PC-3 (cell line): Measurements from ENCODE around the gene TBC1D16.

Source experiments
- CTCF ChIP-seq: fragments of 300-600 bp; sonication (generic); conservative IDR thresholded peaks from 2 replicates; pipeline ENCODE4 v1.5.1; 2017; ENCODE audit warnings: antibody characterized with exemption, low read depth, mild to moderate bottlenecking, low read length
- EZH2 ChIP-seq: fragments of 300-600 bp; sonication (generic); IDR thresholded peaks from one replicate; pipeline ENCODE4 v1.6.1; 2017; ENCODE audit warnings: antibody characterized with exemption, mild to moderate bottlenecking, low read length; ENCODE audit not compliant: unreplicated experiment
- EZH2phosphoT487 ChIP-seq: fragments of 300-600 bp; sonication (generic); IDR thresholded peaks from 2 replicates; pipeline ENCODE4 v1.6.1; 2018; ENCODE audit warnings: mild to moderate bottlenecking, antibody characterized with exemption, low read length, borderline replicate concordance

DNA sequence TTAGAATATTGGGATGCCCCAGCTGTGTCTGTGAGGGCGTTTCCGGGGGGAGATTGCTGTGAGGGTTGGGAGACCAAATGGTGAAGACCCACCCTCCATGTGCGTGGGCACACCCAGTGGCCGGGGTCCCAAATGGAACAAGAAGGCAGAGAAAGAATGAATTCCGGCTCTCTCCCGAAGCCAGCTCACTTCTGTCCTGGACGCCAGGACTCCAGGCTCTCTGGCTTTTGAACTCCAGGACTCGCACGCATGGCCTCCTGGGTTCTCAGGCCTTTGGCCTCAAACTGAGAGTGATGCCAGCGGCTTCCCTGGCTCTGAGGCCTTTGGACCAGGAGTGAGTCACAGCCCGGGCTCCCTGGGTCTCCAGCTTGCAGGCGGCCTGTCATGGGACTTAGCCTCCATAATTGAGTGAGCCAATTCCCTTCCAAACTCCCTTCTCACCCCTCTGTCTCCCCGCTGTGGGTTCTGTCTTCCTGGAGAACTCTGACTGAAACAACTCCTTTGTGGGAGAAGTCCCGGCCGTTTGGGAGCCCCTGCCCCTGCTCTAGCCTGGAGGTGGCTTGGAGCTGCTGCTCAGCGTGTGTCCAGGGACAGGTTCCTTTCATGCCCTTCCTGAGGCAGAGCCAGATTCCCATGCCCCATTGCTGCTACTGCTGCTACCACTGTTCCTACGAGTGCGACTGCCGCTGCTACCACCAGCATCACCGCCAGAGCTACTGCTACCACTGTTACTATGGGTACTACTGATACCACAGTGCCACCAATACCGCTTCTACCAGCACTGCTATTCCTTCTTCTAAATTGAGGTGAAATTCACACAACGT is 146.6 kb downstream of the TBC1D16 start:
- no peak for TF ChIP-seq CTCF
- TF ChIP-seq EZH2 = no peak
- no peak for TF ChIP-seq EZH2phosphoT487
